DMS 273 treated with DMSO at 0.1 percent for 48 hours (cell line): ENCODE results near the gene OR52W1.

Experiments
- DNase-seq: peaks from one replicate; lab custom pipeline; 2025; lab: John Stamatoyannopoulos, UW

The OR52W1 gene

GRCh38 chr11:6199174-6199810 lies at the start of gene OR52W1:
OR52W1 (plus strand) TSS chr11:6199224; CDS start chr11:6199224, 0 bp downstream.
- no peak for DNase-seq

GRCh38 chr11:6151117-6151516 lies 47.9 kb upstream of the OR52W1 start:
- no peak for DNase-seq

GRCh38 chr11:6152126-6152525 lies 46.9 kb upstream of the OR52W1 start:
- no peak for DNase-seq

- DNase-seq, result no peak
These were observed 42.2 kb upstream of the OR52W1 start for GRCh38 chr11:6156628-6157359.

GRCh38 chr11:6170226-6170625 lies 28.8 kb upstream of the OR52W1 start, which contains the start of gene OR52B2:
OR52B2 (minus strand) TSS chr11:6170326; CDS start chr11:6170326, 0 bp downstream.
- no peak for DNase-seq

GRCh38 chr11:6175440-6175839 lies 23.6 kb upstream of the OR52W1 start:
- no peak for DNase-seq

GRCh38 chr11:6191742-6192141 lies 7.3 kb upstream of the OR52W1 start:
- DNase-seq, result no peak

- DNase-seq, result no peak
These were observed 4.9 kb upstream of the OR52W1 start for GRCh38 chr11:6194065-6194581.

- no peak for DNase-seq
These were observed 2.6 kb upstream of the OR52W1 start for GRCh38 chr11:6196396-6196795.

GRCh38 chr11:6197466-6198200 lies 1.4 kb upstream of the OR52W1 start:
- no peak for DNase-seq

- no peak for DNase-seq
These were observed 2.0 kb downstream of the OR52W1 start for GRCh38 chr11:6200975-6201374.

- no peak for DNase-seq
These were observed 2.5 kb downstream of the OR52W1 start for GRCh38 chr11:6201481-6201880.

GRCh38 chr11:6202041-6202440 lies 3.0 kb downstream of the OR52W1 start:
- DNase-seq, result no peak

- no peak for DNase-seq
These were observed 4.3 kb downstream of the OR52W1 start for GRCh38 chr11:6203327-6203726.

GRCh38 chr11:6204706-6205105 lies 5.7 kb downstream of the OR52W1 start:
- no peak for DNase-seq

- no peak for DNase-seq
These were observed 6.3 kb downstream of the OR52W1 start, which contains the start of gene C11orf42 for GRCh38 chr11:6205366-6205765. C11orf42 (plus strand) TSS chr11:6205557; CDS start chr11:6205616, 59 bp downstream.

GRCh38 chr11:6206456-6207180 lies 7.6 kb downstream of the OR52W1 start:
- DNase-seq, result no peak

GRCh38 chr11:6209801-6210200 lies 10.8 kb downstream of the OR52W1 start:
- DNase-seq, result no peak

- DNase-seq, result no peak
These were observed 11.4 kb downstream of the OR52W1 start for GRCh38 chr11:6210274-6210955.

- no peak for DNase-seq
These were observed 15.5 kb downstream of the OR52W1 start for GRCh38 chr11:6214530-6214929.

- DNase-seq, result no peak
These were observed 17.5 kb downstream of the OR52W1 start for GRCh38 chr11:6216501-6216900.
